ENCODE measurements around the gene CEACAM21. TPM values are rescaled to one million over a fixed set of nuclear protein-coding genes. Genes with fewer than 3 reads are reported as not detected.

CEACAM21 gene
- total RNA-seq, 2 experiments from 2014 or later = 36.5 to 37.5 TPM

DNA sequence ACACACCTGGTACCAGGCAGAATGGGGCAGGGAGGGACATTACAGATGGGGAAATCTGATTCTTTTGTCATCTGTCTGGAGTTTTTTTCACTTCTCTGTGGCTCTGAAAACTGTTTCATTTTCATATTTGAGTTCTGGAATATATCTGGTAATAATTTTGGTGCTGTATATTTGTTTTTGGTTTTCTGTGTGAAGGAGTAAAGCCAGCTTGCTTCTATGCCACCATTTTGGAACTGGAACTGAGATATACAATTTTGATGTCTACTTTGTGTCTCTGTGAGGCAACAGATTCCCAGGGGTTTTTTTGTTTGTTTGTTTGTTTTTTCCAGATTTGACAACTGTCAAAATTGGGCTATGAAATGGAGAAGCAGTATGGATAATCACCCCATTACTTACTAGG lies 34.8 kb downstream of the CEACAM21 start:
- DNase-seq = no peak
- no peaks in the 10 kb centered on the region for H3K9me3 Mint-ChIP-seq
- no peaks in the 10 kb centered on the region for H3K4me1 Mint-ChIP-seq
- peaks cover 16% of the 10 kb centered on the region for H3K27me3 Mint-ChIP-seq
- no peaks in the 10 kb centered on the region for H3K36me3 Mint-ChIP-seq
- H3K4me3 Mint-ChIP-seq = no peak overlapping the region
- H3K27ac Mint-ChIP-seq = no peak overlapping the region

DNA sequence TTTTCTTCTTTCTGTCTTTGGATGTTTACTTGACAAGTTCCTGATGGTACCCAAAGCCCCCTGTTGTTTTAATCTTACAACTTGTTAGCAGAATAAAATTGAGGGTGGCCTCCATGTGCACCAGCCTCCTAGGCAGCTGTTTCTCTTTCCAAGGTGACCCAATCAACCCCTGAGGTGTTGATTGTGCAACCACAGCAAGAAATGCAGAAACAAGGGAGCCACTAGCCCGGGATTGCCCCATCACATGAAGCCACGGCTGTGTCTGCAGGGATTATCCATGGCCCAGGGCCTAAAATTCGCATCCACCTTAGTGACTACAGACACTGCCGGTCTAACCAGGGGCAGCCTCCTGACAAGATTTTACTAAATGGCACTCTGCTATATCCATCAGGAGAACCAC lies 36.5 kb downstream of the CEACAM21 start:
- no peak overlapping the region for H3K27ac Mint-ChIP-seq
- H3K27me3 Mint-ChIP-seq = peaks cover 21% of the 10 kb centered on the region
- H3K9me3 Mint-ChIP-seq = no peaks in the 10 kb centered on the region
- no peak for DNase-seq
- H3K36me3 Mint-ChIP-seq = no peaks in the 10 kb centered on the region
- no peak overlapping the region for H3K4me3 Mint-ChIP-seq
- H3K4me1 Mint-ChIP-seq = no peaks in the 10 kb centered on the region

GRCh38 chr19:41615207-41615606 lies 39.2 kb downstream of the CEACAM21 start:
- DNase-seq = no peak
- Mint-ChIP-seq H3K4me1 (no peaks in the 10 kb centered on the region), H3K36me3 (no peaks in the 10 kb centered on the region), H3K9me3 (no peaks in the 10 kb centered on the region), H3K27ac (no peak overlapping the region), H3K27me3 (peaks cover 18% of the 10 kb centered on the region), H3K4me3 (no peak overlapping the region)

GRCh38 chr19:41616792-41617621 lies 41.0 kb downstream of the CEACAM21 start:
- H3K4me3 Mint-ChIP-seq = no peak overlapping the region
- no peaks in the 10 kb centered on the region for H3K36me3 Mint-ChIP-seq
- no peaks in the 10 kb centered on the region for H3K9me3 Mint-ChIP-seq
- H3K27me3 Mint-ChIP-seq = peaks cover 10% of the 10 kb centered on the region
- H3K4me1 Mint-ChIP-seq = no peaks in the 10 kb centered on the region
- DNase-seq = no peak
- no peak overlapping the region for H3K27ac Mint-ChIP-seq

DNA sequence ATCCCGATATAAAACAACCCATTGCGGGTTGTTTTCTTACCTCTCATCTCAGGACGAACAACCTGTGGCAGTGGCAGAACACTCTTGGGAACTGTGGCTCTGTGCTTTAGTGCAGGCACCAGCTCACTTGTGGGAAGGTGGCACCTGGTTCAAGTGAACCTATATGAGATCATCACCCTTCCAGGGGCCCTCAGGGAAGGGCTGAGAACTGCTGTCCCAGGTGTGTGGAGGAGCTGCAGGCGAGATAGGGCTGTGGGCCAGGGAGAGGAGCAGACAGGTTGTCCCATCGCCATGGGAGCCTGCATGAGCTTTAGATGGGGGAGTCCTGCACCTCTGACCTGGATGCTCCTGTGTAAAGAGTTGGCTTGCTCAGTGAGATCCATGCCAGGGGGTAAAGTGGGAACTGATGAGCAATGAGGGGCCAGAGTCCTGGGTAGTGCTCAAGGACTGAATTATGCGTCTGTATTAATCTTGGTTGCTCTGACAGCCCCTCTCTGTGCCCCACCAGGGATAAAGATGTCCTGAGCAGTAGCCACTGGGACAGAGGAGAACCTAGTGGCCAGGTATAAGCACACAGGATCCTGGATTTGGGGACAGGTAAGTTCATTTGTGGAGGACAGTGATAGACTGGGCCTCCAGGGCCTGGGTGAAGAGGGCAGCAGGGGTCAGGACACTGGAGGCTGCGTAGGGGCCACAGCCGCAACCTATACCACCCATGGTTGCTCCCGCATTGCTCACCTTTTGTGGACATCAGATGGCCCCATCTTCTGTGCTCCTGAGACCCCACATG lies 42.2 kb downstream of the CEACAM21 start:
- no peak for DNase-seq

DNA sequence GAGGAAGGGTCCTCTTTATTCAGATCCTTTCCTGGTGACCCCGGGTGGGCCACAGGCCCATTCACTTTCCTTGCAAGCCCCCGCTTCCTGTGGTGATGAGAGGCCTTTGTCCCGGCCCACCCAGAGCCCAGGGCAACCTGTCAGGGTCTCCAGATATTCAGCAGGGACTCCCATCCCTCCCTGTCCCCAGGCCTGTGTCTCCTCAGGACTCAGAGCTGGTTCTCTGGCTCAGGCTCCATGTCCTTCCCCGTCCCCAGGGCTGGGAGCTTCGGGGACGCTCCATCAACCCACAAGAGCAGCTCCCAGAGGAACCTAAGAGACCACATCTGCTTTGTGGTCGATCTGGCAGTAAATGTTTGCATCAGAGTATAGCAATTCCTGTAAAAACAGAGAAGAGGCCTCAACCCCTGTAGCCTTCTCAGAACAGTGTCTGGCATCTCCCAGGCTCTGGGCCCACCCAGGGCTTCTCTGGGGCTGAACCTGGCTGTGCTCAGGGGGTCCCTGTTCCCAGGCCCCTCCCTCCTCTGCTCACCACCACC lies 43.1 kb downstream of the CEACAM21 start:
- Mint-ChIP-seq H3K27me3 (peaks cover 10% of the 10 kb centered on the region), H3K4me1 (no peaks in the 10 kb centered on the region), H3K27ac (no peak overlapping the region), H3K9me3 (no peaks in the 10 kb centered on the region), H3K4me3 (no peak overlapping the region), H3K36me3 (no peaks in the 10 kb centered on the region)
- no peak for DNase-seq

More for the DNA sequence above, 42.2 kb downstream of the CEACAM21 start:
- no peaks in the 10 kb centered on the region for H3K36me3 Mint-ChIP-seq
- peaks cover 10% of the 10 kb centered on the region for H3K27me3 Mint-ChIP-seq
- H3K4me1 Mint-ChIP-seq = no peaks in the 10 kb centered on the region
- no peak overlapping the region for H3K4me3 Mint-ChIP-seq
- H3K27ac Mint-ChIP-seq = no peak overlapping the region
- H3K9me3 Mint-ChIP-seq = no peaks in the 10 kb centered on the region

GRCh38 chr19:41620171-41620570 lies 44.2 kb downstream of the CEACAM21 start:
- H3K27ac Mint-ChIP-seq = no peak overlapping the region

DNA sequence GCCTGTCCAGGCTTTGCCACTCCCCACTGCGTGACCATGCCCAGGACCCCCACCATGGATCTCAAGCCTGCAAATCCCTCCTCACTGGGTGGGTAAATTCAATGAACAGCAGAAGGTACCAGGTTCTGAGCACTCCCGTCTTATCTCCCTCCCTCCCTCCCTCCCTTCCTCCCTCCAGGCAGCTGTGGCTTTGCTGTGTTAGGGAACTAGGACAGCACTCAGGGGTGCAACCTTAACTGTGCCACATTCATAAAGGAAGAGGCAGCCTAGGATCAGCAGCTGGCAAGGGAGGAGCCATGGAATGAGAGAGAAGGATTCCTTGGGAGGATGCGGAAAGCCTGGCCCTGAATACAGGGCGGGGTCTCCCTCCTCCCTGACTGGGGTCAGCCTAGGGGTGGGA lies 45.3 kb downstream of the CEACAM21 start:
- Mint-ChIP-seq H3K36me3 (no peaks in the 10 kb centered on the region), H3K27ac (no peak overlapping the region), H3K9me3 (no peaks in the 10 kb centered on the region), H3K27me3 (peaks cover 12% of the 10 kb centered on the region), H3K4me3 (no peak overlapping the region), H3K4me1 (no peaks in the 10 kb centered on the region)
- no peak for DNase-seq

More at GRCh38 chr19:41620171-41620570, 44.2 kb downstream of the CEACAM21 start:
- Mint-ChIP-seq H3K27me3 (peaks cover 10% of the 10 kb centered on the region), H3K4me1 (no peaks in the 10 kb centered on the region), H3K4me3 (no peak overlapping the region), H3K36me3 (no peaks in the 10 kb centered on the region), H3K9me3 (no peaks in the 10 kb centered on the region)
- DNase-seq = no peak

DNA sequence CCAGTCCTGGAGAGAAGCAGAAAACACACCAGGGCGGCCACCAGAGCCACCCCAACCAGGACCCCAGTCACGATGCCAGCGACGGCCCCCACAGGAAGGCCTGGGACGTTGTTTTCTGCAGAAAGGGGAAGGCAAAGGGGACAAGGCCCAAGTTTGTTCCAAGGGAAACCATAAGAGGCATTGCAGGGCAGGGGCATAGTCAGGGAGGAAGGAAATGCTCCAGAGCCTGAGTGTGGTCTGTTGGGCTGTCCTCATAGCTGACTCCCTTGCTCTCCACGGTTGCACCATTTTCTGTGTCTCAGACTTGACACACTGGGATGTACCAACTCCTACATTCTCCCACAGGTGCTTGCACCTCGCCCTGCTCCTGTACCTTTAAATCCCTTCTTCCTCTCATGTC lies 45.7 kb downstream of the CEACAM21 start:
- no peak overlapping the region for H3K4me3 Mint-ChIP-seq
- peaks cover 17% of the 10 kb centered on the region for H3K27me3 Mint-ChIP-seq
- DNase-seq = no peak
- no peaks in the 10 kb centered on the region for H3K9me3 Mint-ChIP-seq
- no peaks in the 10 kb centered on the region for H3K4me1 Mint-ChIP-seq
- H3K27ac Mint-ChIP-seq = no peak overlapping the region
- no peaks in the 10 kb centered on the region for H3K36me3 Mint-ChIP-seq

DNA sequence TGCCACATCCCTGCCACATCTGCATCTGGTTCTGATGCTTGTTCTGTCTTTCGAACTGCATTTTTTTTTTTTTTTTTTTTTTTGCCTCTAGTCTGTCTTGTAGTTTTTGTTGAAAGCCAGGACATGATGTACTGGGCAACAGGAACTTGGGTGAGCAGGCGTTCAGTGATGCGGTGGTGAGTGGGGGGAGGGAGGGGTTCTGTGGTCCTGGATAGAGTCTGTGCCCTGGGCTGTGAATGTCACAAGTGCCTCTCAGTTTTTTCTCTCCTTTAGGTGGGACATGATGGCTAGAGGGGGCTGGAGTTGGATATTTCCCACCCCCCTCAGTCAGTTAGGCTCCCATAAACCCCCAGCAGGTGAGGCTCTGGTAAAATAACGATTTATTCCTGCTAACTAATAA lies 47.4 kb downstream of the CEACAM21 start:
- H3K9me3 Mint-ChIP-seq = no peaks in the 10 kb centered on the region
- H3K36me3 Mint-ChIP-seq = no peaks in the 10 kb centered on the region

GRCh38 chr19:41624515-41624914 lies 48.5 kb downstream of the CEACAM21 start:
- DNase-seq = no peak
- Mint-ChIP-seq H3K4me1 (no peaks in the 10 kb centered on the region), H3K36me3 (no peaks in the 10 kb centered on the region), H3K27ac (no peak overlapping the region), H3K27me3 (peaks cover 28% of the 10 kb centered on the region), H3K9me3 (no peaks in the 10 kb centered on the region), H3K4me3 (no peak overlapping the region)

More for the DNA sequence above, 47.4 kb downstream of the CEACAM21 start:
- peaks cover 23% of the 10 kb centered on the region for H3K27me3 Mint-ChIP-seq
- DNase-seq = no peak
- H3K4me3 Mint-ChIP-seq = no peak overlapping the region
- H3K27ac Mint-ChIP-seq = no peak overlapping the region
- no peaks in the 10 kb centered on the region for H3K4me1 Mint-ChIP-seq

GRCh38 chr19:41624937-41625336 lies 49.0 kb downstream of the CEACAM21 start:
- H3K36me3 Mint-ChIP-seq = no peaks in the 10 kb centered on the region
- H3K27ac Mint-ChIP-seq = no peak overlapping the region
- peaks cover 28% of the 10 kb centered on the region for H3K27me3 Mint-ChIP-seq
- no peaks in the 10 kb centered on the region for H3K9me3 Mint-ChIP-seq
- no peak for DNase-seq
- H3K4me3 Mint-ChIP-seq = no peak overlapping the region
- H3K4me1 Mint-ChIP-seq = no peaks in the 10 kb centered on the region

DNA sequence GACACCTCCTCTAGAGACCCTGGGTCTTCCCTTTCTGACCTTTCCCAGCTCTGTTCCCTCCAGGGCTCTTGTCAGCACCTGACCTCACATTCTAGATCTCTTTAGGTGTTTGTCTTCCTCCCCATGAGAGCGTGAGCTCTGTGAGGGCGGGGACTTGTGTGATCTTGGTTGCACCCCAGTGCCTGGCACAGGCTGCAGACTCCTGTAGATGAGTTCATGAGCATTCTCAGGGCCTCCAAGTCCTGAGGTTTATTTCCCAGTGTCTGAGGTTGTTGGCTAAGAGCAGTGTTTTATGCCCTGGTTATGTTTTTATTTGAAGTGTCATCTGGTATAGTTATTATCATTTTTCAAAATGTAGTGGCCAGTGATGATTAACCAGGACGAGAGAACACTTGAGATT lies 50.3 kb downstream of the CEACAM21 start:
- H3K4me1 Mint-ChIP-seq = no peaks in the 10 kb centered on the region
- H3K27me3 Mint-ChIP-seq = peaks cover 28% of the 10 kb centered on the region
- DNase-seq = no peak
- H3K36me3 Mint-ChIP-seq = no peaks in the 10 kb centered on the region
- peak overlapping the region; percentile 9 for H3K27ac Mint-ChIP-seq
- H3K4me3 Mint-ChIP-seq = no peak overlapping the region
- peaks cover 4% of the 10 kb centered on the region for H3K9me3 Mint-ChIP-seq

DNA sequence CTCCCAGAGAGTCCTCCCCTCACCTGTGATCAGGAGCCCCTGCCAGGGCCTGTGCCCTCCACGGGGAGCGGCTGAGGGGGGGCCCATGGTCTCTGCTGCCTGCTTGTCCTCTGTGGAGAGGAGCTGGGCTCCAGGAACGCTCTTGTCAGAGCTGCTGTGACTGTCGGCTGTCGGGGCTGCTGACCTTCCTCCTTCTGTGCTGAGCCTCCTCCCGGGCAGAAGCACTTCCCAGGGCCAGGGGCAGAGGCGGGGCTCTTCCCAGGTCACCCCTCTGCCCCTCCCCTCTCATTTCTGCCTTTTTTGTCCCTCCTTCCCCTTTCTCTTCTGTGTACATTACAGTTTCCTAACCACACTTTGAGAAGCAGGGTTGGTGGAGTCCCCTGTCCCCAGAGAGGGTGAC lies 50.9 kb downstream of the CEACAM21 start, which contains the start of gene CEACAM4:
Gene CEACAM4 (minus strand): TSS at position 198 of the 400 bp plus-strand sequence. CDS start 111 bp downstream, at position 87.
- Mint-ChIP-seq H3K4me3 (no peak within 1 kb of the TSS), H3K27me3 (peaks cover 31% of the 10 kb centered on the region), H3K4me1 (no peaks in the 10 kb centered on the region), H3K9me3 (peaks cover 7% of the 10 kb centered on the region), H3K36me3 (no peaks in the 10 kb centered on the region), H3K27ac (peak within 1 kb of the TSS; percentile 9)
- no peak for DNase-seq

- no peaks in the 10 kb centered on the region for H3K4me1 Mint-ChIP-seq
- no peak overlapping the region for H3K4me3 Mint-ChIP-seq
- DNase-seq = no peak
- H3K9me3 Mint-ChIP-seq = peaks cover 7% of the 10 kb centered on the region
- H3K36me3 Mint-ChIP-seq = peaks cover 3% of the 10 kb centered on the region
- peaks cover 30% of the 10 kb centered on the region for H3K27me3 Mint-ChIP-seq
- H3K27ac Mint-ChIP-seq = no peak overlapping the region
Measured at GRCh38 chr19:41627966-41628675, 52.2 kb downstream of the CEACAM21 start.
